Measurements from ENCODE around the gene MTIF2.

DNA sequence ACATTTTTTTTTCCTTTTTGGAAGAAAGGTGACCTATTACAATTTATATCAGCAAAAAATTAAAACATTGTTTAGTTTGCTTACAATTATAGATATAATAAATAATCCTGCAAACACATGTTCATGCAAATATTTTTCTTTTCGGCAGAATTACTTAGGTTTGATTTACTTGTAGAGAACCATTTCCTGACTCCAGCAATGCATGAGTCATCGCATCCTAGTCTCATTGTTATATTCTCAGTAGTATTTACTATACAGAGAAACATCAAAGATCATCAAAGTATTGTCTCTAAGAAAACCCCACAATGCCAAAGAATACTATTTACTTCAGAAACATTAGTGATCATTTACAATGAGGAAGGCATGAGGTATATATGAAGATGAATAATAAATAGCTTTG, 40.4 kb upstream of the MTIF2 start:
- TF ChIP-seq YY1 (IDR thresholded peaks at IDR 0.05; ENCODE audit: insufficient read depth, insufficient read length) (no peak), ZNF274 (IDR thresholded peaks at IDR 0.05; ENCODE audit: low read depth, low read length) (no peak)
